ENCODE measurements around the gene NKX2-1.

NKX2-1 gene

DNA sequence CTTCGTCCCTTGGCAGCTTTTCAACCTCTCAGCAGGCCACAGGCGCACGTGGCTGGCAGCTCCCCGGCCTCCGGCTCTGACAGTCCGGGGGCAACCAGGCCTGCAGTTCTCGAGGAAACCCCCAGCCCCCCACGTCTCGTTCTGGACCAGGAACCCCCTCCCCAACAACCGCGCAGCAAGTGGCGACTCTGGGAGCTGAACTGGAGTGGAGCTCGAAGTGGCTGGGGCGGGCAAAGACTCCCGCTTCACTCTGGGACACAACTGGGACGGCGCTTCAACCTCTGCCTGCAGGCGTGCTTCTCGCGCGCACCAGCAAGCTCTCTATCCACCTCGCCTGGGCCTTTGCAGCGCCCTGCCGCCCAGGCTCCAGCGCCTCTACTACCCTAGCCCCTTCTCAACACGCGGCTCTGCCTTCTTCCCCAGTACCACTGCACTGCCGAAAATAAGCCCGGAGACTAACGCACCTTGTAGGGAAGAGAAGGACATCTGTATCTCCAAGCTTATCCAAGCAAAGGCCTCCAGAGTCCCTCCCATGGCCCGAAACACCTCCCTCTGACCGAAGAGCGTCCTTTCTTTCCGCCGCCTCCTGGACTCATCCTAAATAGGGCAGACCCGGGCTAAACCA lies 2.4 kb upstream of the NKX2-1 start:
- TF ChIP-seq, protein P1, sequence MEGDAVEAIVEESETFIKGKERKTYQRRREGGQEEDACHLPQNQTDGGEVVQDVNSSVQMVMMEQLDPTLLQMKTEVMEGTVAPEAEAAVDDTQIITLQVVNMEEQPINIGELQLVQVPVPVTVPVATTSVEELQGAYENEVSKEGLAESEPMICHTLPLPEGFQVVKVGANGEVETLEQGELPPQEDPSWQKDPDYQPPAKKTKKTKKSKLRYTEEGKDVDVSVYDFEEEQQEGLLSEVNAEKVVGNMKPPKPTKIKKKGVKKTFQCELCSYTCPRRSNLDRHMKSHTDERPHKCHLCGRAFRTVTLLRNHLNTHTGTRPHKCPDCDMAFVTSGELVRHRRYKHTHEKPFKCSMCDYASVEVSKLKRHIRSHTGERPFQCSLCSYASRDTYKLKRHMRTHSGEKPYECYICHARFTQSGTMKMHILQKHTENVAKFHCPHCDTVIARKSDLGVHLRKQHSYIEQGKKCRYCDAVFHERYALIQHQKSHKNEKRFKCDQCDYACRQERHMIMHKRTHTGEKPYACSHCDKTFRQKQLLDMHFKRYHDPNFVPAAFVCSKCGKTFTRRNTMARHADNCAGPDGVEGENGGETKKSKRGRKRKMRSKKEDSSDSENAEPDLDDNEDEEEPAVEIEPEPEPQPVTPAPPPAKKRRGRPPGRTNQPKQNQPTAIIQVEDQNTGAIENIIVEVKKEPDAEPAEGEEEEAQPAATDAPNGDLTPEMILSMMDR (IDR thresholded peaks at IDR 0.05; ENCODE audit: insufficient read depth, low read depth, low read length, missing control alignments) = no peak
- DNase-seq (ENCODE audit: low read depth) = no peak
- H3K4me3 ChIP-seq (ENCODE audit: low read depth, low read length) = no peak overlapping the region

- no peak for DNase-seq (ENCODE audit: low read depth)
- H3K4me3 ChIP-seq (ENCODE audit: low read depth, low read length) = no peak overlapping the region
- TF ChIP-seq, protein P1 (IDR thresholded peaks at IDR 0.05; ENCODE audit: insufficient read depth, low read depth, low read length, missing control alignments) = no peak
These were observed 1.7 kb upstream of the NKX2-1 start for GRCh38 chr14:36521598-36522345.

DNA sequence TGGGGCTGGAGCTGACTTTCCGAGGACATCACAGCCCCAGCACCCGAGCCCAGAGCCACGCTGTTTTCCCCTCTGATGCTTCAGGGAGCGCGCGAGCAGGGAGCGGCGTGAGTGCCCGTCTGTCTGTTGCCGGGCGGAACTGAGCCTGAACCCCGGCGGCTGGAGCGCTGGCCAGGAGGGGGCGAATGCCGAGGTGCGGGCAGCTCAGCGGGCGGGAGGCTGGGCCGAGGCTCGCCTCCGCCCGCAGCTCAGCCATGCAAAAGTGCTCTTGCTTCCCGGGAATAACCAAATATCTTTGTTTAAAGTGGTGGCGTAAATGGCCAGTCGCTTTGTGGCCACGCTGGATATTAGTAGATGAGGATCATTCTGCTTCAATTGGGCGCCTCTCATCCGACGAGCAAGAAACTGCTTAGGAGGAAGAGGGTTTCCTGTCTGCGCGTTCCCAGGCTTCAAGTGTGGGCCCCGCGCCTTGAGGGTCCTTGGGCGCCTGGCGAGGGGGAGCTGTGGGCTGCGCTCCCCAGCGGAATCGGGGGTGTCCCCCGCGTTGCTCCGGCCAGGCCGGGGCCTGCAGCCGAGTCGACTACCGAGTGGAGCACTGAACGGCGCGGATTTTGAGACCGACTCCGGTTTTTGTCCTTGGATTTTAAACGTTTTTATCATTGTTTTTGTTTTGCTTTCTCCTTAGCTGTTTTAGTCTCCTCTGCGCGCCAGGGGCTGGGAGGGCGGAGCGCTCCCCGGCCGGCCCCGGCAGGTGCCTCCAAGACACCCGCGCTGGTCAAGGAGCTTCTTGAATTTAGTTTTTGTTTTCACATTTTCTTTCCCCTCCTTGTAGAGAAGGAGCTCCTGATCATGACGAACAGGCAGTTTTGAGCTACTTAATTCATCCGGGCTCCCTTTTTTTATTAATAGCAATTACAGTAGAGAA lies 831 bp upstream of the NKX2-1 start:
- no peak for DNase-seq (ENCODE audit: low read depth)
- no peak overlapping the region for H3K4me3 ChIP-seq (ENCODE audit: low read depth, low read length)
- TF ChIP-seq, protein P1 (IDR thresholded peaks at IDR 0.05; ENCODE audit: insufficient read depth, low read depth, low read length, missing control alignments) = no peak

GRCh38 chr14:36518586-36519430 lies 1.2 kb downstream of the NKX2-1 start:
- DNase-seq (ENCODE audit: low read depth) = no peak
- H3K4me3 ChIP-seq (ENCODE audit: low read depth, low read length) = no peak overlapping the region
- TF ChIP-seq, protein P1 (IDR thresholded peaks at IDR 0.05; ENCODE audit: insufficient read depth, low read depth, low read length, missing control alignments) = no peak

DNA sequence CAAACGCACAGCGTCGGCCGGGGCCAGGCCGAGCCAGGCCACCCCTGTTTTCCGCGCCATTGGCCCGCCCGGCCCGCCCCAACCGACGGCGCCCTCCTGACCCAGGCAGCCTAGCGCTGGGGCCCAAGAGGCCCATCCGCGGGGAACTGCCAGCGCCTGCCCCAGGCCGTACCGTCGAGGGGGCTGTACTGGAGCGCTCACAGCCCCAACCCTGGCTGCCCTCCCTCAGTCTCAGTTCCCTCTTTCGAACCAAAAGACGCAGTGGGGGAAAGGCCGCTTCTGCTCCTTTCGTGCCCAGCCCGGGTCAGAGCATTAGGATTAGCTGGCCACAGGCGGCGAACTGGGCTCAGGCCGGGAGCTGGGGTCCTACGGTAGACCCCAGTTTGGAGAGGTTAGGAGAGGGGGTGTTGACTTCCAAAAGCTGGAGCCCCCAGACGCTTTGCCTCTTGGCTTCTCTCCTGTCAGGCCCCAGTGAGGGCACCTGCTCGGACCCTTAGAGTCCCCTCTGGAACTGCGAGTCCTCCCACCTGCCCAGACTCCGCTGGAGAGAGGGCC lies 1.9 kb downstream of the NKX2-1 start:
- no peak for DNase-seq (ENCODE audit: low read depth)
- TF ChIP-seq, protein P1 (IDR thresholded peaks at IDR 0.05; ENCODE audit: insufficient read depth, low read depth, low read length, missing control alignments) = no peak
- H3K4me3 ChIP-seq (ENCODE audit: low read depth, low read length) = no peak overlapping the region
